HCT116 (cell line): ENCODE data around the gene TANC1. TPM values are rescaled to one million over a fixed set of nuclear protein-coding genes. Genes with fewer than 3 reads are reported as not detected.

Source experiments
- ATAC-seq: fragments of 200-7000 bp; cut with Tn5 transposase; 2 replicates; pipeline ENCODE4 v1.9.1; 2020; ENCODE audit warnings: mild to moderate bottlenecking, moderate library complexity
- BruUV-seq: library from RNA; stranded (reverse); fragments of 400-500 nt; replicated peaks from 2 replicates; lab custom pipeline; 2021; lab: Mats Ljungman, UMichigan
- CTCF ChIA-PET: fragments of 300-600 bp; sonication (Branson Sonifier 250); formaldehyde crosslinking; loops from one replicate; lab custom pipeline; 2021; ENCODE audit warnings: antibody characterized with exemption; lab: Charles Lee
- POLR2A ChIA-PET: fragments of 300-600, 350-600 bp; sonication (Branson Sonifier 250); formaldehyde crosslinking; loops from one replicate; lab custom pipeline; 2021; ENCODE audit warnings: antibody characterized with exemption; lab: Charles Lee
- RAD21 ChIA-PET, 2 experiments: fragments of 300-600 bp; sonication (Branson Sonifier 250); formaldehyde crosslinking; loops; one replicate each; lab custom pipeline; 2023; ENCODE audit warnings: low total read pairs in 2 of 2; ENCODE audit not compliant: uncharacterized antibody in 2 of 2, unreplicated experiment in 2 of 2, low non-redundant PET in 1 of 2; lab: Charles Lee
- DNase-seq: peaks from one replicate; pipeline ENCODE4 v3.0.0-alpha.2; 2010; ENCODE audit warnings: low read depth, low spot score
- H2AFZ ChIP-seq: fragments of 200-600 bp; shearing (Covaris generic), sonication (generic); 2 replicates; pipeline ENCODE4 v1.6.1; 2017; ENCODE audit warnings: low read depth, mixed run types, mixed read lengths, antibody characterized with exemption, low read length; ENCODE audit not compliant: poor library complexity, severe bottlenecking
- H3K27ac ChIP-seq: 2 replicates; pipeline ENCODE4 v1.5.1; 2012; ENCODE audit warnings: low read depth, low read length
- H3K27me3 ChIP-seq: fragments of 200-600 bp; sonication (generic); 2 replicates; pipeline ENCODE4 v1.6.1; 2016; ENCODE audit warnings: mixed run types, low read length, mixed read lengths; ENCODE audit not compliant: insufficient read depth
- H3K36me3 ChIP-seq, 2 experiments: fragments of 200-500 bp in 1 of 2; fragments of 200-600 bp in 1 of 2; sonication (Bioruptor generic) in 1 of 2; sonication (generic) in 1 of 2; 2 replicates each; pipeline versions ENCODE4 v1.5.1 to v1.6.1; 2014 to 2016; ENCODE audit warnings: low read length in 2 of 2, inconsistent platforms in 1 of 2, mixed read lengths in 1 of 2, mixed run types in 1 of 2; ENCODE audit not compliant: insufficient read depth in 2 of 2, control insufficient read depth in 1 of 2
- H3K4me1 ChIP-seq, 2 experiments: fragments of 200-600 bp in 1 of 2; sonication (generic) in 1 of 2; 2 replicates each; pipeline versions ENCODE4 v1.5.1 to v1.6.1; 2012 to 2017; ENCODE audit warnings: low read length in 2 of 2, inconsistent platforms in 1 of 2, mild to moderate bottlenecking in 1 of 2, mixed read lengths in 1 of 2, mixed run types in 1 of 2, moderate library complexity in 1 of 2; ENCODE audit not compliant: insufficient read depth in 2 of 2, control insufficient read depth in 1 of 2
- H3K4me2 ChIP-seq: fragments of 200-600 bp; sonication (generic); 2 replicates; pipeline ENCODE4 v1.6.1; 2017; ENCODE audit warnings: mixed run types, low read length, mixed read lengths
- H3K4me3 ChIP-seq, 2 experiments: fragments of 200-600 bp in 1 of 2; sonication (generic) in 1 of 2; replicated peaks in 1 of 2; 2 replicates each; pipeline ENCODE4 v1.5.1; 2011 to 2016; ENCODE audit warnings: low read length in 2 of 2, control low read depth in 1 of 2, low read depth in 1 of 2, mild to moderate bottlenecking in 1 of 2, mixed read lengths in 1 of 2, mixed run types in 1 of 2
- H3K79me2 ChIP-seq: fragments of 200-600 bp; sonication (generic); 2 replicates; pipeline ENCODE4 v1.6.1; 2017; ENCODE audit warnings: mild to moderate bottlenecking, mixed run types, low read length, moderate library complexity, mixed read lengths; ENCODE audit not compliant: insufficient read depth
- H3K9ac ChIP-seq: fragments of 200-600 bp; sonication (generic); 2 replicates; pipeline ENCODE4 v1.6.1; 2016; ENCODE audit warnings: low read length, mixed read lengths
- H3K9me2 ChIP-seq: fragments of 200-600 bp; sonication (generic), shearing (Covaris generic); 2 replicates; pipeline ENCODE4 v1.6.1; 2017; ENCODE audit warnings: mixed run types, mild to moderate bottlenecking, moderate library complexity; ENCODE audit not compliant: insufficient read depth
- H3K9me3 ChIP-seq, 2 experiments: fragments of 200-500 bp in 1 of 2; fragments of 200-600 bp in 1 of 2; sonication (Bioruptor generic) in 1 of 2; sonication (generic) in 1 of 2; 2 replicates each; pipeline ENCODE4 v1.6.1; 2014 to 2017; ENCODE audit warnings: low read length in 2 of 2, mixed read lengths in 2 of 2, inconsistent platforms in 1 of 2, low read depth in 1 of 2, mild to moderate bottlenecking in 1 of 2, mixed run types in 1 of 2, moderate library complexity in 1 of 2; ENCODE audit not compliant: control insufficient read depth in 1 of 2, insufficient read depth in 1 of 2
- H4K20me1 ChIP-seq: fragments of 200-600 bp; sonication (generic), shearing (Covaris generic); 2 replicates; pipeline ENCODE4 v1.6.1; 2017; ENCODE audit warnings: mixed run types, mild to moderate bottlenecking, moderate library complexity; ENCODE audit not compliant: insufficient read depth
- ATF3 ChIP-seq: IDR thresholded peaks from 2 replicates; pipeline ENCODE4 v1.6.1; 2012
- CBX3 ChIP-seq: IDR thresholded peaks from 2 replicates; pipeline ENCODE4 v1.6.1; 2012; ENCODE audit warnings: low read depth
- CEBPB ChIP-seq: IDR thresholded peaks from 2 replicates; pipeline ENCODE4 v1.6.1; 2012; ENCODE audit warnings: low read depth
- CTCF ChIP-seq, 3 experiments: fragments of 200-600 bp in 1 of 3; sonication (generic) in 1 of 3; IDR thresholded peaks in 2 of 3; conservative IDR thresholded peaks in 1 of 3; 2 replicates each; pipeline ENCODE4 v1.5.1; 2012 to 2017; ENCODE audit warnings: low read depth in 2 of 3, low read length in 2 of 3, antibody characterized with exemption in 1 of 3, borderline replicate concordance in 1 of 3, control low read depth in 1 of 3, mild to moderate bottlenecking in 1 of 3, mixed read lengths in 1 of 3, mixed run types in 1 of 3, moderate library complexity in 1 of 3; ENCODE audit not compliant: insufficient read depth in 1 of 3
- ELF1 ChIP-seq: IDR thresholded peaks from 2 replicates; pipeline ENCODE4 v1.6.1; 2012; ENCODE audit warnings: low read depth, borderline replicate concordance
- EZH2phosphoT487 ChIP-seq: fragments of 200-600 bp; IDR thresholded peaks from 2 replicates; pipeline ENCODE4 v1.6.1; 2018; ENCODE audit warnings: antibody characterized with exemption, borderline replicate concordance
- FOSL1 ChIP-seq: IDR thresholded peaks from 2 replicates; pipeline ENCODE4 v1.6.1; 2012; ENCODE audit warnings: low read depth
- JUND ChIP-seq: IDR thresholded peaks from 2 replicates; pipeline ENCODE4 v1.6.1; 2012
- POLR2AphosphoS5 ChIP-seq: IDR thresholded peaks from 2 replicates; pipeline ENCODE4 v1.6.1; 2011; ENCODE audit warnings: mild to moderate bottlenecking, low read depth, low read length, moderate library complexity
- RAD21 ChIP-seq: IDR thresholded peaks from 2 replicates; pipeline ENCODE4 v1.6.1; 2012; ENCODE audit warnings: low read depth, mild to moderate bottlenecking
- SIN3A ChIP-seq: IDR thresholded peaks from 2 replicates; pipeline ENCODE4 v1.6.1; 2012; ENCODE audit warnings: low read depth
- SP1 ChIP-seq: IDR thresholded peaks from 2 replicates; pipeline ENCODE4 v1.6.1; 2012; ENCODE audit warnings: low read depth
- TCF7L2 ChIP-seq: IDR thresholded peaks from 2 replicates; pipeline ENCODE4 v1.7.0; 2011; ENCODE audit warnings: borderline replicate concordance, inconsistent platforms; ENCODE audit not compliant: insufficient read depth, insufficient read length; ENCODE audit errors: extremely low read depth
- YY1 ChIP-seq: IDR thresholded peaks from 2 replicates; pipeline ENCODE4 v1.6.1; 2011; ENCODE audit warnings: low read length, low read depth, moderate library complexity, mild to moderate bottlenecking; ENCODE audit not compliant: insufficient replicate concordance; ENCODE audit errors: extremely low read depth
- intact Hi-C: fragments of 100-400 bp; cut with micrococcal nuclease; formaldehyde crosslinking; loops from 2 replicates; pipeline ENCODE4 v1.10.0; 2022
- total RNA-seq: library from RNA; stranded (reverse); gene quantifications from one replicate; pipeline ENCODE4 v1.2.1, GENCODE V29; 2021; ENCODE audit not compliant: unreplicated experiment
- TF ChIP-seq, protein P1 (sequence below): IDR thresholded peaks from 2 replicates; pipeline ENCODE4 v1.6.1; 2011; ENCODE audit warnings: mild to moderate bottlenecking, low read length, moderate library complexity; ENCODE audit not compliant: insufficient replicate concordance; ENCODE audit errors: extremely low read depth
- TF ChIP-seq, protein P2 (sequence below): IDR thresholded peaks from 2 replicates; pipeline ENCODE4 v1.6.1; 2012

The TANC1 gene
- total RNA-seq, 1 experiment from 2014 or later = 15.1 TPM

- RAD21 ChIA-PET = interaction anchor here in 1 of 2 experiments (0.6 kb wide), 1 partner anchor 96 kb away, joined by 3 read pairs; no protein-coding TSS in a partner anchor
- no peaks in the 10 kb centered on the region for H3K27me3 ChIP-seq
- H3K4me3 ChIP-seq = no peak overlapping the region
- H3K27ac ChIP-seq = peak overlapping the region; percentile 28; the same call in 1 of the 2 replicates
- no peaks in the 10 kb centered on the region for H3K9me2 ChIP-seq
- H3K9me3 ChIP-seq = no peaks in the 10 kb centered on the region
- ATAC-seq (peak; percentile 89), DNase-seq (peak; percentile 84)
- H2AFZ ChIP-seq = no peak overlapping the region
- intact Hi-C loops = loop anchor here (10.0 kb wide), 1 partner anchor 465 kb away; the partner anchor contains the start of gene MARCHF7
- POLR2A ChIA-PET = interaction anchor here (0.5 to 1.0 kb wide), 2 partner anchors 43 to 365 kb away, joined by 3 read pairs; no protein-coding TSS in a partner anchor
- peak overlapping the region; percentile 38 for H3K4me2 ChIP-seq
- no peaks in the 10 kb centered on the region for H3K79me2 ChIP-seq
- peak; percentile 66 for TF ChIP-seq JUND
- TF ChIP-seq SIN3A = no peak
- TF ChIP-seq FOSL1 = peak; percentile 65
- TF ChIP-seq, protein P1, sequence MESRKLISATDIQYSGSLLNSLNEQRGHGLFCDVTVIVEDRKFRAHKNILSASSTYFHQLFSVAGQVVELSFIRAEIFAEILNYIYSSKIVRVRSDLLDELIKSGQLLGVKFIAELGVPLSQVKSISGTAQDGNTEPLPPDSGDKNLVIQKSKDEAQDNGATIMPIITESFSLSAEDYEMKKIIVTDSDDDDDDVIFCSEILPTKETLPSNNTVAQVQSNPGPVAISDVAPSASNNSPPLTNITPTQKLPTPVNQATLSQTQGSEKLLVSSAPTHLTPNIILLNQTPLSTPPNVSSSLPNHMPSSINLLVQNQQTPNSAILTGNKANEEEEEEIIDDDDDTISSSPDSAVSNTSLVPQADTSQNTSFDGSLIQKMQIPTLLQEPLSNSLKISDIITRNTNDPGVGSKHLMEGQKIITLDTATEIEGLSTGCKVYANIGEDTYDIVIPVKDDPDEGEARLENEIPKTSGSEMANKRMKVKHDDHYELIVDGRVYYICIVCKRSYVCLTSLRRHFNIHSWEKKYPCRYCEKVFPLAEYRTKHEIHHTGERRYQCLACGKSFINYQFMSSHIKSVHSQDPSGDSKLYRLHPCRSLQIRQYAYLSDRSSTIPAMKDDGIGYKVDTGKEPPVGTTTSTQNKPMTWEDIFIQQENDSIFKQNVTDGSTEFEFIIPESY = no peak
- no peak for TF ChIP-seq CTCF (IDR thresholded peaks at IDR 0.05 in 2 of 3, conservative IDR thresholded peaks at IDR 0.05 in 1 of 3; ENCODE audit: borderline replicate concordance in 1 of 3, insufficient read depth in 1 of 3, low read depth in 2 of 3, low read length in 2 of 3)
- no peak for TF ChIP-seq ATF3
- peak; percentile 95 for TF ChIP-seq CBX3
- TF ChIP-seq RAD21 = peak; percentile 46
- TF ChIP-seq, protein P2, sequence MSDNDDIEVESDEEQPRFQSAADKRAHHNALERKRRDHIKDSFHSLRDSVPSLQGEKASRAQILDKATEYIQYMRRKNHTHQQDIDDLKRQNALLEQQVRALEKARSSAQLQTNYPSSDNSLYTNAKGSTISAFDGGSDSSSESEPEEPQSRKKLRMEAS = peak; percentile 74
- TF ChIP-seq ELF1 = no peak
- no peak for TF ChIP-seq TCF7L2
- TF ChIP-seq POLR2AphosphoS5 = 0 out of 2 replicates have a peak, but pooled peaks have one; percentile 44
- peak; percentile 61 for TF ChIP-seq CEBPB
- TF ChIP-seq EZH2phosphoT487 = no peak
- no peak for TF ChIP-seq YY1
- peak; percentile 76 for TF ChIP-seq SP1
- H3K4me1 ChIP-seq = peaks cover 15 to 25% of the 10 kb centered on the region in 2 experiments
- 0 out of 2 replicates have a peak, but pooled peaks cover 4% of the 10 kb centered on the region for H4K20me1 ChIP-seq
- H3K36me3 ChIP-seq = no peaks in the 10 kb centered on the region; a peak in 1 of 4 replicates
- H3K9ac ChIP-seq = peak overlapping the region; percentile 10; the same call in 1 of the 2 replicates
- CTCF ChIA-PET = interaction anchor here (0.7 to 1.2 kb wide), 2 partner anchors 214 to 358 kb away, joined by 3 to 4 read pairs; no protein-coding TSS in a partner anchor
- no TSS peak for BruUV-seq
Measured at GRCh38 chr2:159249990-159250715, 281.7 kb downstream of the TANC1 start.
